H9 (cell line): Measurements from ENCODE around the gene ZNF853. TPM values are rescaled to one million over a fixed set of nuclear protein-coding genes. Genes with fewer than 3 reads are reported as not detected.

Experiments
- DNase-seq: peaks from one replicate; pipeline ENCODE4 v3.0.0-alpha.2; 2017
- H2AFZ ChIP-seq: one replicate; pipeline ENCODE4 v1.6.1; 2013; ENCODE audit warnings: mild to moderate bottlenecking, low read length, control low read depth, moderate library complexity
- H2AK5ac ChIP-seq: 2 replicates; pipeline ENCODE4 v1.6.1; 2013; ENCODE audit warnings: low read length, control low read depth, mixed read lengths; ENCODE audit not compliant: insufficient read length
- H2BK120ac ChIP-seq: one replicate; pipeline ENCODE4 v1.6.1; 2013; ENCODE audit warnings: low read depth, mild to moderate bottlenecking, low read length, control low read depth, inconsistent platforms; ENCODE audit not compliant: poor library complexity, severe bottlenecking
- H2BK12ac ChIP-seq: 2 replicates; pipeline ENCODE4 v1.6.1; 2013; ENCODE audit warnings: low read length, control low read depth, mixed read lengths, low read depth; ENCODE audit not compliant: insufficient read length
- H2BK15ac ChIP-seq: 2 replicates; pipeline ENCODE4 v1.6.1; 2013; ENCODE audit warnings: low read depth, low read length, control low read depth
- H2BK20ac ChIP-seq: one replicate; pipeline ENCODE4 v1.6.1; 2013; ENCODE audit warnings: low read depth, mild to moderate bottlenecking, low read length, control low read depth, inconsistent platforms; ENCODE audit not compliant: poor library complexity, severe bottlenecking
- H2BK5ac ChIP-seq: 2 replicates; pipeline ENCODE4 v1.6.1; 2013; ENCODE audit warnings: low read length, control low read depth, mixed read lengths; ENCODE audit not compliant: insufficient read length
- H3K14ac ChIP-seq: 2 replicates; pipeline ENCODE4 v1.6.1; 2013; ENCODE audit warnings: low read length, control low read depth; ENCODE audit not compliant: insufficient read depth
- H3K18ac ChIP-seq: 2 replicates; pipeline ENCODE4 v1.6.1; 2013; ENCODE audit warnings: low read depth, mild to moderate bottlenecking, mixed read lengths, low read length, control low read depth; ENCODE audit not compliant: insufficient read length
- H3K23ac ChIP-seq: 2 replicates; pipeline ENCODE4 v1.6.1; 2013; ENCODE audit warnings: low read length, control low read depth, mixed read lengths, low read depth; ENCODE audit not compliant: insufficient read length
- H3K23me2 ChIP-seq: 2 replicates; pipeline ENCODE4 v1.6.1; 2013; ENCODE audit warnings: low read depth, mild to moderate bottlenecking, mixed read lengths, low read length, control low read depth; ENCODE audit not compliant: insufficient read length, poor library complexity, severe bottlenecking
- H3K27ac ChIP-seq: 2 replicates; pipeline ENCODE4 v1.5.1; 2013; ENCODE audit warnings: low read length, control low read depth, mixed read lengths, low read depth; ENCODE audit not compliant: insufficient read length
- H3K27me3 ChIP-seq: 2 replicates; pipeline ENCODE4 v1.6.1; 2013; ENCODE audit warnings: low read length, control low read depth, inconsistent platforms; ENCODE audit not compliant: insufficient read depth
- H3K4ac ChIP-seq: 2 replicates; pipeline ENCODE4 v1.6.1; 2013; ENCODE audit warnings: low read depth, mild to moderate bottlenecking, control low read depth, inconsistent platforms, low read length, moderate library complexity
- H3K4me1 ChIP-seq: 2 replicates; pipeline ENCODE4 v1.6.1; 2013; ENCODE audit warnings: low read length, control low read depth, inconsistent platforms; ENCODE audit not compliant: insufficient read depth
- H3K4me2 ChIP-seq: 2 replicates; pipeline ENCODE4 v1.6.1; 2013; ENCODE audit warnings: low read length, control low read depth, mixed read lengths; ENCODE audit not compliant: insufficient read length, insufficient read depth
- H3K56ac ChIP-seq: 2 replicates; pipeline ENCODE4 v1.6.1; 2013; ENCODE audit warnings: low read depth, mild to moderate bottlenecking, mixed read lengths, low read length, control low read depth; ENCODE audit not compliant: insufficient read length
- H3K79me1 ChIP-seq: 2 replicates; pipeline ENCODE4 v1.6.1; 2013; ENCODE audit warnings: low read depth, mild to moderate bottlenecking, moderate library complexity, low read length, control low read depth, inconsistent platforms; ENCODE audit not compliant: insufficient read depth, poor library complexity, severe bottlenecking
- H3K79me2 ChIP-seq: 2 replicates; pipeline ENCODE4 v1.6.1; 2013; ENCODE audit warnings: low read length, control low read depth, inconsistent platforms; ENCODE audit not compliant: insufficient read depth
- H3K9ac ChIP-seq: 2 replicates; pipeline ENCODE4 v1.6.1; 2013; ENCODE audit warnings: low read length, control low read depth, mixed read lengths; ENCODE audit not compliant: insufficient read length; ENCODE audit errors: extremely low read depth
- H3K9me3 ChIP-seq: one replicate; pipeline ENCODE4 v1.6.1; 2013; ENCODE audit warnings: low read depth, low read length, inconsistent platforms; ENCODE audit not compliant: control insufficient read depth
- H3T11ph ChIP-seq: one replicate; pipeline ENCODE4 v1.6.1; 2013; ENCODE audit warnings: mild to moderate bottlenecking, low read length, control low read depth, inconsistent platforms
- H4K20me1 ChIP-seq: one replicate; pipeline ENCODE4 v1.6.1; 2013; ENCODE audit not compliant: control insufficient read depth, insufficient read length, insufficient read depth
- H4K5ac ChIP-seq: 2 replicates; pipeline ENCODE4 v1.6.1; 2013; ENCODE audit warnings: low read depth, mild to moderate bottlenecking, mixed read lengths, low read length, control low read depth; ENCODE audit not compliant: insufficient read length
- H4K8ac ChIP-seq: replicated peaks from 2 replicates; pipeline ENCODE4 v1.6.1; 2013; ENCODE audit warnings: low read length, control low read depth, mixed read lengths, low read depth; ENCODE audit not compliant: insufficient read length
- H4K91ac ChIP-seq: 2 replicates; pipeline ENCODE4 v1.6.1; 2013; ENCODE audit warnings: low read depth, mild to moderate bottlenecking, moderate library complexity, mixed read lengths, low read length, control low read depth; ENCODE audit not compliant: insufficient read length
- H3K27ac Mint-ChIP-seq, 3 experiments: 2 replicates in 2 of 3; 3 replicates in 1 of 3; pipeline ENCODE4 v1.8.0; 2020 to 2021; ENCODE audit warnings: mixed read lengths in 3 of 3, mild to moderate bottlenecking in 1 of 3, moderate library complexity in 1 of 3
- H3K27me3 Mint-ChIP-seq: 2 replicates; pipeline ENCODE4 v1.8.0; 2021; ENCODE audit warnings: low read depth, mild to moderate bottlenecking, moderate library complexity, mixed read lengths
- H3K36me3 Mint-ChIP-seq, 3 experiments: 2 replicates in 2 of 3; 3 replicates in 1 of 3; pipeline ENCODE4 v1.8.0; 2020 to 2021; ENCODE audit warnings: low read depth in 3 of 3, mixed read lengths in 3 of 3; ENCODE audit not compliant: insufficient read depth in 1 of 3
- H3K4me1 Mint-ChIP-seq, 2 experiments: 2 replicates each; pipeline ENCODE4 v1.8.0; 2020; ENCODE audit warnings: mixed read lengths in 2 of 2
- H3K4me3 Mint-ChIP-seq, 2 experiments: 2 replicates in 1 of 2; 3 replicates in 1 of 2; pipeline ENCODE4 v1.8.0; 2020 to 2021; ENCODE audit warnings: mild to moderate bottlenecking in 2 of 2, mixed read lengths in 2 of 2, moderate library complexity in 1 of 2
- H3K9me3 Mint-ChIP-seq, 2 experiments: 2 replicates in 1 of 2; 3 replicates in 1 of 2; pipeline ENCODE4 v1.8.0; 2020; ENCODE audit warnings: mild to moderate bottlenecking in 2 of 2, mixed read lengths in 2 of 2, moderate library complexity in 1 of 2
- CTCF ChIP-seq: fragments of 200-600 bp; sonication (generic); conservative IDR thresholded peaks from 3 replicates; pipeline ENCODE4 v1.8.0; 2021; ENCODE audit warnings: antibody characterized with exemption, mild to moderate bottlenecking
- WGBS: extraction: QIAGEN DNeasy Blood & Tissue Kit; methylation state at CpG from one replicate; pipeline ENCODE4 v1.1.7; 2013; ENCODE audit warnings: missing lambda C conversion rate, low lambda C conversion rate, mixed read lengths; ENCODE audit not compliant: insufficient read length; ENCODE audit errors: extremely low coverage; 5-methylcytosine and 5-hydroxymethylcytosine counted together
- total RNA-seq: library from RNA; stranded (reverse); gene quantifications from 2 replicates; pipeline ENCODE4 v1.2.1, GENCODE V29; 2021

Gene ZNF853
- total RNA-seq, 1 experiment from 2014 or later, result 9.6 TPM

GRCh38 chr7:6630007-6630849 lies 14.8 kb downstream of the ZNF853 start:
- Histone ChIP-seq H3K14ac (no peak overlapping the region), H3K4me2 (no peak overlapping the region), H3K79me2 (no peaks in the 10 kb centered on the region), H4K20me1 (no peaks in the 10 kb centered on the region), H2BK120ac (no peak overlapping the region), H2BK5ac (no peak overlapping the region), H3K4me1 (no peaks in the 10 kb centered on the region), H2AFZ (no peak overlapping the region), H2BK20ac (no peak overlapping the region), H3K27ac (no peak overlapping the region), H3K4ac (no peak overlapping the region), H3T11ph (no peak overlapping the region), H2BK15ac (no peak overlapping the region), H4K5ac (no peak overlapping the region), H2BK12ac (no peak overlapping the region), H3K9ac (no peak overlapping the region), H3K23ac (no peak overlapping the region), H3K56ac (no peak overlapping the region), H3K23me2 (no peaks in the 10 kb centered on the region), H2AK5ac (no peak overlapping the region), H3K79me1 (no peaks in the 10 kb centered on the region), H4K91ac (no peak overlapping the region), H3K27me3 (no peaks in the 10 kb centered on the region), H4K8ac (no peak overlapping the region), H3K18ac (no peak overlapping the region), H3K9me3 (no peaks in the 10 kb centered on the region)
- Mint-ChIP-seq H3K9me3 (no peaks in the 10 kb centered on the region; a peak in 1 of 5 replicates), H3K36me3 (no peaks in the 10 kb centered on the region), H3K4me1 (no peaks in the 10 kb centered on the region; a peak in 1 of 4 replicates), H3K27me3 (0 out of 2 replicates have a peak, but pooled peaks cover 1% of the 10 kb centered on the region), H3K4me3 (no peak overlapping the region), H3K27ac (no peak overlapping the region)
- no CpG with 5 or more reads among the region's 11 CpGs for WGBS
- no peak for TF ChIP-seq CTCF
- DNase-seq, result no peak
